Thoracic aorta (tissue), 2 donors: Measurements from ENCODE around the gene RALGAPA2. TPM values are rescaled to one million over a fixed set of nuclear protein-coding genes. Genes with fewer than 3 reads are reported as not detected.
A peak's percentile ranks its signal among the peaks of the same experiment; 100 is the strongest.

Experiments
- ATAC-seq: fragments of 150-250 bp; one replicate; pipeline ENCODE4 v1.8.0; 2017; ENCODE audit warnings: low read depth; ENCODE audit not compliant: insufficient number of reproducible peaks, low FRiP score
- DNase-seq: peaks from one replicate; pipeline ENCODE4 v3.0.0-alpha.2; 2020; ENCODE audit warnings: low spot score
- H3K27ac ChIP-seq, 2 donors: fragments of 200-600 bp; sonication (generic); 1 replicate in 1 of 2; 2 replicates in 1 of 2; pipeline ENCODE4 v1.5.1; 2016; ENCODE audit warnings: mild to moderate bottlenecking in 2 of 2, moderate library complexity in 2 of 2
- H3K27me3 ChIP-seq: fragments of 200-600 bp; sonication (generic); replicated peaks from 2 replicates; pipeline ENCODE4 v1.6.0; 2016; ENCODE audit warnings: mild to moderate bottlenecking; ENCODE audit not compliant: insufficient read depth
- H3K36me3 ChIP-seq: fragments of 200-600 bp; sonication (generic); one replicate; pipeline ENCODE4 v1.5.1; 2016
- H3K4me1 ChIP-seq, 2 donors: fragments of 200-600 bp; sonication (generic); 1 replicate in 1 of 2; 2 replicates in 1 of 2; pipeline versions ENCODE4 v1.5.1 to v1.6.0; 2016; ENCODE audit warnings: low read depth in 2 of 2, mild to moderate bottlenecking in 1 of 2; ENCODE audit not compliant: control insufficient read depth in 1 of 2
- H3K4me3 ChIP-seq: fragments of 200-600 bp; sonication (generic); 2 replicates; pipeline ENCODE4 v1.5.1; 2016; ENCODE audit warnings: mild to moderate bottlenecking
- H3K9me3 ChIP-seq: fragments of 200-600 bp; sonication (generic); 2 replicates; pipeline ENCODE4 v1.5.1; 2016
- total RNA-seq, 2 donors: library from RNA; depleted of rRNA; stranded (reverse); fragments of >200 nt; gene quantifications; one replicate each; pipeline versions ENCODE4 v1.1.0 to v1.2.3, GENCODE V29; 2016
- TF ChIP-seq, protein P1 (sequence below): fragments of 200-600 bp; sonication (generic); IDR thresholded peaks from one replicate; pipeline ENCODE4 v1.5.1; 2019; ENCODE audit warnings: antibody characterized with exemption

Gene RALGAPA2
- total RNA-seq, 2 donors from 2014 or later, result 20.3 to 48.3 TPM

DNA sequence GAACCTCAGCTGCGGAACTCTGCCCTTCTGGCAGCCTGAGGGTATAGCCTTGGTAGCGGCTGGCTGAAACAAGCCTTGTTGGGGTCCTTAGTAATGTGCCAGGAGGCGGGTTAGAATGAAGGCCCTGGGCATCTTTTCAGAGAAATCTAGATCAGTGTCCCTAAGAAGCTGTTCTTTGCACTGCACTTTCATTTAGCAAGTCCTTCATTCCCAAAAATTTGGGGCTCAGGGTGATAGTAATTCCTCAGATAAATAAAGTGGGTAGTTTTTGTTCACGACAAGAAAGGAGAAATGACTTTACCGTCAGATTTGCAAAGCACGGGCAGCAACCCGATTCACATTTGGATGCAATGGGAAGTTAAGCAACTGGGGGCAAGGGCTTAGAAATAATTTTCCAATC, 341.4 kb downstream of the RALGAPA2 start:
- Histone ChIP-seq H3K27ac (no peak overlapping the region), H3K36me3 (no peaks in the 10 kb centered on the region), H3K9me3 (no peaks in the 10 kb centered on the region), H3K4me3 (no peak overlapping the region), H3K27me3 (no peaks in the 10 kb centered on the region), H3K4me1 (peaks cover 5 to 25% of the 10 kb centered on the region in 2 donors)
- DNase-seq (no peak), ATAC-seq (no peak)
- TF ChIP-seq, protein P1, sequence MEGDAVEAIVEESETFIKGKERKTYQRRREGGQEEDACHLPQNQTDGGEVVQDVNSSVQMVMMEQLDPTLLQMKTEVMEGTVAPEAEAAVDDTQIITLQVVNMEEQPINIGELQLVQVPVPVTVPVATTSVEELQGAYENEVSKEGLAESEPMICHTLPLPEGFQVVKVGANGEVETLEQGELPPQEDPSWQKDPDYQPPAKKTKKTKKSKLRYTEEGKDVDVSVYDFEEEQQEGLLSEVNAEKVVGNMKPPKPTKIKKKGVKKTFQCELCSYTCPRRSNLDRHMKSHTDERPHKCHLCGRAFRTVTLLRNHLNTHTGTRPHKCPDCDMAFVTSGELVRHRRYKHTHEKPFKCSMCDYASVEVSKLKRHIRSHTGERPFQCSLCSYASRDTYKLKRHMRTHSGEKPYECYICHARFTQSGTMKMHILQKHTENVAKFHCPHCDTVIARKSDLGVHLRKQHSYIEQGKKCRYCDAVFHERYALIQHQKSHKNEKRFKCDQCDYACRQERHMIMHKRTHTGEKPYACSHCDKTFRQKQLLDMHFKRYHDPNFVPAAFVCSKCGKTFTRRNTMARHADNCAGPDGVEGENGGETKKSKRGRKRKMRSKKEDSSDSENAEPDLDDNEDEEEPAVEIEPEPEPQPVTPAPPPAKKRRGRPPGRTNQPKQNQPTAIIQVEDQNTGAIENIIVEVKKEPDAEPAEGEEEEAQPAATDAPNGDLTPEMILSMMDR, result no peak

DNA sequence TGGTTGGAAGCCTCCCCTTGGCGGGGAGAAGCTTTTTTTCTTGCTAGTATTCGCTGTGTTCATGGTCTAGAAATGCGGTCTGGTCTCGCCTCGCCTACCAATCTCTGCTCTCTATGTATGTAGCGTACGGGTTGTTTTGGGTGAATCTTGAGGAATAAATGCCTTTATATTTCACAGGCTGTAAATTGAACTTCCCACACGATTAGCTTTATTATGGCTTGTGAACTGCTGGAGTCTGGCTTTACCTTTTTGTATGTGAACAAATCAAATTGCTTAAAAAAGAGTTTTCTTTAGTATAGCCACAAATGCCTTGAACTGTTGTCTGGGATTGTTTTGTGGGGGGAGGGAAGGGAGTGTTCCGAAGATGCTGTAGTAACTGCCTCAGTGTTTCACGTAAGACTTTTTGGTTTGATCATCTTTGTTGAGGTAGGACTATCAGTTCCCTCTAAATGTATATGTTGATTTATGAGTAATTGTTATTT, 342.3 kb downstream of the RALGAPA2 start:
- no peak overlapping the region for H3K4me3 ChIP-seq
- no peaks in the 10 kb centered on the region for H3K36me3 ChIP-seq
- ATAC-seq (no peak), DNase-seq (no peak)
- peaks cover 8% of the 10 kb centered on the region for H3K27me3 ChIP-seq
- TF ChIP-seq, protein P1, result no peak
- H3K27ac ChIP-seq, result no peak overlapping the region
- H3K4me1 ChIP-seq, result peaks cover 5 to 25% of the 10 kb centered on the region in 2 donors
- H3K9me3 ChIP-seq, result no peaks in the 10 kb centered on the region

DNA sequence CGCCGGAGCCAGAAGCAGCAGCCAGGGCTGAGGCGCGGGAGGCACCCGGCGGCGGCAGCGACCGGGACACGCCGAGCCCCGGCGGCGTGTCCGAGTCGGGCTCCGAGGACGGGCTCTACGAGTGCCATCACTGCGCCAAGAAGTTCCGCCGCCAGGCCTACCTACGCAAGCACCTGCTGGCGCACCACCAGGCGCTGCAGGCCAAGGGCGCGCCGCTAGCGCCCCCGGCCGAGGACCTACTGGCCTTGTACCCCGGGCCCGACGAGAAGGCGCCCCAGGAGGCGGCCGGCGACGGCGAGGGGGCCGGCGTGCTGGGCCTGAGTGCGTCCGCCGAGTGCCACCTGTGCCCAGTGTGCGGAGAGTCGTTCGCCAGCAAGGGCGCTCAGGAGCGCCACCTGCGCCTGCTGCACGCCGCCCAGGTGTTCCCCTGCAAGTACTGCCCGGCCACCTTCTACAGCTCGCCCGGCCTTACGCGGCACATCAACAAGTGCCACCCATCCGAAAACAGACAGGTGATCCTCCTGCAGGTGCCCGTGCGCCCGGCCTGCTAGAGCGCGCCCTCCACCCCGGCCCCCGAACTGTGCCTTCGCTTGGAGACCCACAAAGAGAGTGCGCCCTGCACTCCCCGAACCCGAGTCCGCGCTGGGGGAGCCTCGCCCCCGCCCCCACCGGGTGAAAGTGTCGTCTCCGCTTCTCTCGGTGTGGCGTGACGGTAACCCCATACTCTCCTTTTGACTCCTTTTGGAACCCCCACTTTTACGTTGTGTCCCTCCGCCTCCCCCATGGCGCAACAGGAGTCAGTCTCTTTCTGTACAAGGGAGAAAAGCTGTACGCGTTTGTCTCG, 343.0 kb downstream of the RALGAPA2 start:
- H3K4me3 ChIP-seq, result peak overlapping the region; percentile 58

DNA sequence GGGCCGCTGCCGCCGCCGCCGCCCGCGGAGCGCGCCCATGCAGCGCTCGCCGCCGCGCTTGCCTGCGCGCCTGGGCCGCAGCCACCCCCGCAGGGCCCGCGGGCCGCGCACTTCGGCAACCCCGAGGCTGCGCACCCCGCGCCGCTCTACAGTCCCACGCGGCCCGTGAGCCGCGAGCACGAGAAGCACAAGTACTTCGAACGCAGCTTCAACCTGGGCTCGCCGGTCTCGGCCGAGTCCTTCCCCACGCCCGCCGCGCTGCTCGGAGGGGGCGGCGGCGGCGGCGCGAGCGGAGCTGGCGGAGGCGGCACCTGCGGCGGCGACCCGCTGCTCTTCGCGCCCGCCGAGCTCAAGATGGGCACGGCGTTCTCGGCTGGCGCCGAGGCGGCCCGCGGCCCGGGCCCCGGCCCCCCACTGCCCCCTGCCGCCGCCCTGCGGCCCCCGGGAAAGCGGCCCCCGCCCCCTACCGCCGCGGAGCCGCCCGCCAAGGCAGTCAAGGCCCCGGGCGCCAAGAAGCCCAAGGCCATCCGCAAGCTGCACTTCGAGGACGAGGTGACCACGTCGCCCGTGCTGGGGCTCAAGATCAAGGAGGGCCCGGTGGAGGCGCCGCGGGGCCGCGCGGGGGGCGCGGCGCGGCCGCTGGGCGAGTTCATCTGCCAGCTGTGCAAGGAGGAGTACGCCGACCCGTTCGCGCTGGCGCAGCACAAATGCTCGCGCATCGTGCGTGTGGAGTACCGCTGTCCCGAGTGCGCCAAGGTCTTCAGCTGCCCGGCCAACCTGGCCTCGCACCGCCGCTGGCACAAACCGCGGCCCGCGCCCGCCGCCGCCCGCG, 343.8 kb downstream of the RALGAPA2 start:
- ATAC-seq, result no peak
- TF ChIP-seq, protein P1, result no peak

More for the DNA sequence above, 343.0 kb downstream of the RALGAPA2 start:
- TF ChIP-seq, protein P1, result no peak
- no peak overlapping the region for H3K27ac ChIP-seq
- no peaks in the 10 kb centered on the region for H3K36me3 ChIP-seq
- H3K27me3 ChIP-seq, result peaks cover 11% of the 10 kb centered on the region
- ATAC-seq, result no peak
- peaks cover 5 to 25% of the 10 kb centered on the region in 2 donors for H3K4me1 ChIP-seq
- H3K9me3 ChIP-seq, result no peaks in the 10 kb centered on the region
- no peak for DNase-seq

More for the DNA sequence above, 343.8 kb downstream of the RALGAPA2 start:
- DNase-seq, result no peak
- Histone ChIP-seq H3K27me3 (peaks cover 19% of the 10 kb centered on the region), H3K4me3 (peak overlapping the region; percentile 58), H3K36me3 (no peaks in the 10 kb centered on the region), H3K9me3 (no peaks in the 10 kb centered on the region), H3K27ac (no peak overlapping the region), H3K4me1 (peaks cover 5 to 25% of the 10 kb centered on the region in 2 donors)
